Panc1 (cell line): ENCODE results near the gene TOGARAM1. TPM values are rescaled to one million over a fixed set of nuclear protein-coding genes. Genes with fewer than 3 reads are reported as not detected.

Source experiments
- ATAC-seq: fragments of 200-7000 bp; cut with Tn5 transposase; 2 replicates; pipeline ENCODE4 v1.9.1; 2020; ENCODE audit warnings: mild to moderate bottlenecking, moderate library complexity
- BruUV-seq: library from RNA; stranded (reverse); fragments of 400-500 nt; replicated peaks from 2 replicates; lab custom pipeline; 2021; lab: Mats Ljungman, UMichigan
- CTCF ChIA-PET: fragments of 300-600 bp; sonication (Branson Sonifier 250); formaldehyde crosslinking; loops from one replicate; lab custom pipeline; 2022; ENCODE audit warnings: antibody characterized with exemption; lab: Charles Lee
- POLR2A ChIA-PET: fragments of 300-600 bp; sonication (Branson Sonifier 250); formaldehyde crosslinking; loops from one replicate; lab custom pipeline; 2022; ENCODE audit warnings: antibody characterized with exemption; lab: Charles Lee
- DNase-seq: peaks from one replicate; pipeline ENCODE4 v3.0.0-alpha.2; 2010; ENCODE audit warnings: low read depth, low spot score
- H3K27ac ChIP-seq: 2 replicates; pipeline ENCODE4 v1.5.1; 2011; ENCODE audit warnings: mild to moderate bottlenecking, low read length, inconsistent platforms
- H3K27me3 ChIP-seq: fragments of 200-500 bp; sonication (Bioruptor generic); 2 replicates; pipeline ENCODE4 v1.6.0; 2014; ENCODE audit warnings: low read length, inconsistent platforms; ENCODE audit not compliant: control insufficient read depth, insufficient read depth
- H3K36me3 ChIP-seq: fragments of 200-500 bp; sonication (Bioruptor generic); 2 replicates; pipeline ENCODE4 v1.5.1; 2014; ENCODE audit warnings: inconsistent platforms, mild to moderate bottlenecking, low read length, moderate library complexity; ENCODE audit not compliant: control insufficient read depth, insufficient read depth
- H3K4me1 ChIP-seq: 2 replicates; pipeline ENCODE4 v1.5.1; 2011; ENCODE audit warnings: inconsistent platforms, mild to moderate bottlenecking, low read length, moderate library complexity; ENCODE audit not compliant: control insufficient read depth, insufficient read depth
- H3K4me3 ChIP-seq, 2 experiments: 2 replicates each; pipeline ENCODE4 v1.5.1; 2011 to 2012; ENCODE audit warnings: low read depth in 2 of 2, low read length in 2 of 2, mild to moderate bottlenecking in 2 of 2, inconsistent platforms in 1 of 2, moderate library complexity in 1 of 2
- H3K9me3 ChIP-seq: fragments of 200-500 bp; sonication (Bioruptor generic); 2 replicates; pipeline ENCODE4 v1.5.1; 2014; ENCODE audit warnings: low read depth, mild to moderate bottlenecking, inconsistent platforms, low read length, moderate library complexity; ENCODE audit not compliant: control insufficient read depth, insufficient read depth
- CTCF ChIP-seq: fragments of 450-650 bp; IDR thresholded peaks from 2 replicates; pipeline ENCODE4 v1.5.1; 2017; ENCODE audit warnings: mild to moderate bottlenecking
- POLR2AphosphoS5 ChIP-seq: IDR thresholded peaks from 2 replicates; pipeline ENCODE4 v1.6.1; 2012; ENCODE audit warnings: mild to moderate bottlenecking, low read depth, low read length, moderate library complexity
- REST ChIP-seq, 2 experiments: IDR thresholded peaks; 2 replicates each; pipeline ENCODE4 v1.6.1; 2011 to 2012; ENCODE audit warnings: low read depth in 2 of 2, control low read depth in 1 of 2, low read length in 1 of 2, mild to moderate bottlenecking in 1 of 2, moderate library complexity in 1 of 2; ENCODE audit not compliant: insufficient read depth in 1 of 2
- SIN3A ChIP-seq: IDR thresholded peaks from 2 replicates; pipeline ENCODE4 v1.6.1; 2012; ENCODE audit warnings: low read depth, mild to moderate bottlenecking, low read length, moderate library complexity, borderline replicate concordance; ENCODE audit not compliant: insufficient read depth
- TCF7L2 ChIP-seq: IDR thresholded peaks from 2 replicates; pipeline ENCODE4 v1.6.1; 2011; ENCODE audit warnings: mild to moderate bottlenecking, low read depth, low read length, inconsistent platforms
- in situ Hi-C: cut with HindIII; loops from 2 replicates; pipeline ENCODE4 v1.10.0; 2016; ENCODE audit warnings: low sequenced_read_pairs, low pct_unique_long_range_greater_than_20kb
- intact Hi-C: fragments of 100-400 bp; cut with micrococcal nuclease; formaldehyde crosslinking; loops from one replicate; pipeline ENCODE4 v1.10.0; 2022; ENCODE audit not compliant: unreplicated experiment
- total RNA-seq: library from RNA; stranded (reverse); gene quantifications from one replicate; pipeline ENCODE4 v1.2.1, GENCODE V29; 2021; ENCODE audit not compliant: unreplicated experiment

The TOGARAM1 gene
- total RNA-seq, 1 experiment from 2014 or later, result 11.6 TPM

DNA sequence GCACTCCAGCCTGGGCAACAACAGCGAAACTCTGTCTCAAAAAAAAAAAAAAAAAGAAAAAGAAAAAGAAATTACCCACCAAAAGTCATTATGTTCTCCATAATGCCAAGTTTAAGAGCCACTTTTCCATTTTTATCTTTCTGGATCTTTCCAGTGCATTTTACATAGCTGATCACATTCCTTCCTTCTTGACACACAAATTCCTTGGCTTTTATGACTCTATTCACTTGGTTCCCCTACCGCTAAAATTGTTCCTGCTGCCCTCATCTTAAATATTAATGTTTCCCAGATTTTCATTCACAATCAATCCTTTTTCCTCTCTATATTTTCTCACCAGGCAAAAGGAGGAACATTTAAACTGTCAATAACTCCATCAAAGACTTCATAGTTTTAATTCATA, 20.4 kb upstream of the TOGARAM1 start:
- ChIA-PET CTCF (no interaction called here), POLR2A (no interaction called here)
- no peak for ATAC-seq
- Histone ChIP-seq H3K4me3 (no peak overlapping the region), H3K27me3 (no peaks in the 10 kb centered on the region), H3K9me3 (no peaks in the 10 kb centered on the region), H3K36me3 (no peaks in the 10 kb centered on the region), H3K4me1 (no peaks in the 10 kb centered on the region), H3K27ac (no peak overlapping the region)
- BruUV-seq, result no TSS peak
- no peak for DNase-seq
- TF ChIP-seq CTCF (no peak), TCF7L2 (no peak), SIN3A (no peak), POLR2AphosphoS5 (no peak), REST (IDR thresholded peaks at IDR 0.05; ENCODE audit: insufficient read depth in 1 of 2, low read depth in 2 of 2, low read length in 1 of 2) (no peak)
- intact Hi-C loops (no loop called here), in situ Hi-C loops (no loop called here)

- ChIA-PET CTCF (no interaction called here), POLR2A (no interaction called here)
- DNase-seq (no peak), ATAC-seq (no peak)
- Histone ChIP-seq H3K4me1 (no peaks in the 10 kb centered on the region), H3K27ac (no peak overlapping the region), H3K27me3 (no peaks in the 10 kb centered on the region), H3K36me3 (no peaks in the 10 kb centered on the region; the same call in 1 of the 2 replicates), H3K4me3 (no peak overlapping the region), H3K9me3 (no peaks in the 10 kb centered on the region)
- intact Hi-C loops (no loop called here), in situ Hi-C loops (no loop called here)
- no TSS peak for BruUV-seq
- TF ChIP-seq REST (IDR thresholded peaks at IDR 0.05; ENCODE audit: insufficient read depth in 1 of 2, low read depth in 2 of 2, low read length in 1 of 2) (no peak), CTCF (no peak), POLR2AphosphoS5 (no peak), TCF7L2 (no peak), SIN3A (no peak)
Observed at GRCh38 chr14:44942436-44942835, 19.6 kb upstream of the TOGARAM1 start.
